K562 (cell line): ENCODE data around the gene SPTBN5.

Experiments used
- LCOR ChIP-seq: sonication (generic); formaldehyde crosslinking; IDR thresholded peaks from 2 replicates; pipeline ENCODE4 v1.8.0; 2022; ENCODE audit warnings: mild to moderate bottlenecking, missing genetic modification reagents
- SP2 ChIP-seq: IDR thresholded peaks from 2 replicates; pipeline ENCODE4 v1.6.1; 2011; ENCODE audit warnings: mild to moderate bottlenecking, low read depth, low read length, moderate library complexity; ENCODE audit not compliant: poor library complexity, severe bottlenecking; ENCODE audit errors: extremely low read depth
- ZNF24 ChIP-seq: fragments of 450-650 bp; IDR thresholded peaks from 2 replicates; pipeline ENCODE4 v1.6.1; 2016
- TF ChIP-seq, protein P1 (sequence below): fragments of 200-800 bp; sonication (Bioruptor generic); IDR thresholded peaks from 2 replicates; pipeline ENCODE4 v1.6.1; 2017; ENCODE audit warnings: missing genetic modification characterization, missing compliant biosample characterization
- TF ChIP-seq, protein P2 (sequence below), 3 experiments: IDR thresholded peaks in 2 of 3; conservative IDR thresholded peaks in 1 of 3; 2 replicates each; pipeline ENCODE4 v1.5.1; 2011 to 2012; ENCODE audit warnings: low read length in 3 of 3, mild to moderate bottlenecking in 3 of 3, control low read depth in 2 of 3, improper control_type of control experiment in 1 of 3, inconsistent platforms in 1 of 3, low read depth in 1 of 3, mixed read lengths in 1 of 3, moderate library complexity in 1 of 3; ENCODE audit not compliant: insufficient read depth in 2 of 3

DNA sequence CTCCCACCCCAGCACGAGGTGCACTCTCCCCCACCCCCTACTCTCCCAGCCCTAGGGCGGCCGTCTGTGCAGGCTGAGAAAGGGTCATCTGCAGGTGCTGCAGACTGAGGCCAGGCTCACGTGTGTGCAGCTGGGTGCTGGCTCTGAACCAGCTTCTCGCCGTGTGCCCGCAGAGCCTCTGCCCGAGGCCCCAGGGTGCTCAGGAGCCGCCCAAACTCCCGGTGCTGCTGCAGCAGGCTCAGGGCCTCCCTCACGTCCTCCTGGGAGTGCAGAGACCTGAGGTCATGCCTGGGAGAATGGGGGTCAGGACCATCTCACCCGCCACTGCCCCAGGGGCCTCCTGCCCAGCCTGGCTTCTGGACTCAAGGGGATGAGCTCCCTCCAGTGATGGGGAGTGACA, 17.2 kb downstream of the SPTBN5 start:
- TF ChIP-seq, protein P1, sequence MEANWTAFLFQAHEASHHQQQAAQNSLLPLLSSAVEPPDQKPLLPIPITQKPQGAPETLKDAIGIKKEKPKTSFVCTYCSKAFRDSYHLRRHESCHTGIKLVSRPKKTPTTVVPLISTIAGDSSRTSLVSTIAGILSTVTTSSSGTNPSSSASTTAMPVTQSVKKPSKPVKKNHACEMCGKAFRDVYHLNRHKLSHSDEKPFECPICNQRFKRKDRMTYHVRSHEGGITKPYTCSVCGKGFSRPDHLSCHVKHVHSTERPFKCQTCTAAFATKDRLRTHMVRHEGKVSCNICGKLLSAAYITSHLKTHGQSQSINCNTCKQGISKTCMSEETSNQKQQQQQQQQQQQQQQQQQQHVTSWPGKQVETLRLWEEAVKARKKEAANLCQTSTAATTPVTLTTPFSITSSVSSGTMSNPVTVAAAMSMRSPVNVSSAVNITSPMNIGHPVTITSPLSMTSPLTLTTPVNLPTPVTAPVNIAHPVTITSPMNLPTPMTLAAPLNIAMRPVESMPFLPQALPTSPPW (CRISPR knock-in tag) = no peak
- TF ChIP-seq ZNF24 (no peak), SP2 (no peak), LCOR (no peak)
- TF ChIP-seq, protein P2, sequence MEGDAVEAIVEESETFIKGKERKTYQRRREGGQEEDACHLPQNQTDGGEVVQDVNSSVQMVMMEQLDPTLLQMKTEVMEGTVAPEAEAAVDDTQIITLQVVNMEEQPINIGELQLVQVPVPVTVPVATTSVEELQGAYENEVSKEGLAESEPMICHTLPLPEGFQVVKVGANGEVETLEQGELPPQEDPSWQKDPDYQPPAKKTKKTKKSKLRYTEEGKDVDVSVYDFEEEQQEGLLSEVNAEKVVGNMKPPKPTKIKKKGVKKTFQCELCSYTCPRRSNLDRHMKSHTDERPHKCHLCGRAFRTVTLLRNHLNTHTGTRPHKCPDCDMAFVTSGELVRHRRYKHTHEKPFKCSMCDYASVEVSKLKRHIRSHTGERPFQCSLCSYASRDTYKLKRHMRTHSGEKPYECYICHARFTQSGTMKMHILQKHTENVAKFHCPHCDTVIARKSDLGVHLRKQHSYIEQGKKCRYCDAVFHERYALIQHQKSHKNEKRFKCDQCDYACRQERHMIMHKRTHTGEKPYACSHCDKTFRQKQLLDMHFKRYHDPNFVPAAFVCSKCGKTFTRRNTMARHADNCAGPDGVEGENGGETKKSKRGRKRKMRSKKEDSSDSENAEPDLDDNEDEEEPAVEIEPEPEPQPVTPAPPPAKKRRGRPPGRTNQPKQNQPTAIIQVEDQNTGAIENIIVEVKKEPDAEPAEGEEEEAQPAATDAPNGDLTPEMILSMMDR (IDR thresholded peaks at IDR 0.05 in 2 of 3, conservative IDR thresholded peaks at IDR 0.05 in 1 of 3; ENCODE audit: insufficient read depth in 2 of 3, low read depth in 1 of 3, low read length in 3 of 3) = no peak
